Pulmonary artery endothelial cell (primary cell): Measurements from ENCODE around the gene STX16. TPM values are rescaled to one million over a fixed set of nuclear protein-coding genes. Genes with fewer than 3 reads are reported as not detected.

Experiments used
- DNase-seq: peaks from one replicate; pipeline ENCODE4 v3.0.0-alpha.2; 2011; ENCODE audit warnings: low read depth, low spot score
- total RNA-seq: library from RNA; depleted of rRNA; stranded (reverse); fragments of >200 nt; gene quantifications from 2 replicates; pipeline ENCODE4 v1.2.3, GENCODE V29; 2014

STX16 gene
- total RNA-seq, 1 donor from 2014 or later: 45.6 TPM

GRCh38 chr20:58652606-58653294 lies 1.7 kb downstream of the STX16 start:
- no peak for DNase-seq

- DNase-seq: no peak
Measured at GRCh38 chr20:58654337-58654736, 3.3 kb downstream of the STX16 start.

- DNase-seq: no peak
Measured at GRCh38 chr20:58655328-58656107, 4.4 kb downstream of the STX16 start.

GRCh38 chr20:58656831-58657230 lies 5.7 kb downstream of the STX16 start:
- no peak for DNase-seq

GRCh38 chr20:58657262-58657661 lies 6.2 kb downstream of the STX16 start:
- no peak for DNase-seq

- no peak for DNase-seq
Measured at GRCh38 chr20:58657986-58658385, 6.9 kb downstream of the STX16 start.

GRCh38 chr20:58658760-58659159 lies 7.7 kb downstream of the STX16 start:
- DNase-seq: no peak

- DNase-seq: no peak
Measured at GRCh38 chr20:58659841-58660240, 8.8 kb downstream of the STX16 start.

- DNase-seq: no peak
Measured at GRCh38 chr20:58660855-58661597, 9.9 kb downstream of the STX16 start.

GRCh38 chr20:58661598-58662473 lies 10.8 kb downstream of the STX16 start:
- DNase-seq: no peak

GRCh38 chr20:58664331-58664730 lies 13.2 kb downstream of the STX16 start:
- no peak for DNase-seq

- no peak for DNase-seq
Measured at GRCh38 chr20:58664883-58665282, 13.8 kb downstream of the STX16 start.

GRCh38 chr20:58665606-58666005 lies 14.5 kb downstream of the STX16 start:
- no peak for DNase-seq

GRCh38 chr20:58666702-58667101 lies 15.6 kb downstream of the STX16 start:
- DNase-seq: no peak

- no peak for DNase-seq
Measured at GRCh38 chr20:58667975-58668374, 16.9 kb downstream of the STX16 start.

- no peak for DNase-seq
Measured at GRCh38 chr20:58668901-58669286, 17.8 kb downstream of the STX16 start.

- DNase-seq: no peak
Measured at GRCh38 chr20:58669287-58670006, 18.4 kb downstream of the STX16 start.

GRCh38 chr20:58670102-58670501 lies 19.0 kb downstream of the STX16 start:
- DNase-seq: no peak

GRCh38 chr20:58670659-58671058 lies 19.6 kb downstream of the STX16 start:
- no peak for DNase-seq

- DNase-seq: no peak
Measured at GRCh38 chr20:58673119-58673518, 22.0 kb downstream of the STX16 start.

- DNase-seq: no peak
Measured at GRCh38 chr20:58675146-58675584, 24.1 kb downstream of the STX16 start.
